Right renal cortex interstitium (tissue), 3 donors: ENCODE data around the gene HOXB9. TPM values are rescaled to one million over a fixed set of nuclear protein-coding genes. Genes with fewer than 3 reads are reported as not detected.

Source experiments
- DNase-seq, 3 donors: peaks; one replicate each; pipeline ENCODE4 v3.0.0-alpha.2; 2013; ENCODE audit warnings: low read depth in 3 of 3, low spot score in 2 of 3
- polyA plus RNA-seq, 3 donors: library from polyadenylated mRNA; unstranded; fragments of 120-200 nt; gene quantifications; one replicate each; pipeline ENCODE4 v1.2.1, GENCODE V29; 2013; ENCODE audit not compliant: insufficient read length in 3 of 3

The HOXB9 gene
- polyA plus RNA-seq, 3 donors, result 51.5 to 70.6 (median 68.4) TPM

DNA sequence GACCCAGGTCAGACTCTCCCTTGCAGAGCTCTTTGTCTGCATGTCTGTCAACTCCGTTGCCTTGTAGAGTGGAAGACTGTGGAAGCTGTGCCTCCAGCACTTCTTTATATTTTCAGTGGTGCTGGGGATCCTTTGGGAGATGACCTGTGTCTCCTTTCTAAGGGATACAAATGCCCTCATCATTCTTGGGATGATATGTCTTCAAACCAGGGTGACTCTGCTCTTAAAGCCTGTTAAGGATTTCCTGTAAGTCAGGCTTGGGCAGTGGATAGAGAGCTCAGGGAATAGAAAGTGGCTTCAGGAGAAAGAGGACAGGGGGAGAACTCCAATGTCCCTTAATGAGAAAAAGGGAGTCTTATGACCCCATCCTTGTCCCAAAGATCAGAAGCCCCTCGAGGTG lies 37.6 kb downstream of the HOXB9 start:
- DNase-seq, result no peak

DNA sequence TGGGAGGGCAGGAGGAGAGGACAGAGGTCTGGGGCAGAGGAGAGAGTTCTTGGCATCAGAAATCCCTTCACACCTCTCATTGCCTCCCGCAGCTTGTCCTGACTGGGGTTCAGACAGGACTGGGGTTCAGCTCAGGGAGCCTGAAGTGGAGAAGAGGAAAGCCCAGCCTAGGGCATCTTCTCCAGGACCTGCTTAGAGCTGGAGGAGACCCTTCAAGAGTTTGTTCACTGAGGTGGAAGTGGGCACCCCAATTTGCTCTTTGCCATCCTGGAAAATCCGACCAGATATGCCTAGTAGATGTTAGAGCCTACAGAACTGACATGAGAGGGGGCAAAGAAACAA lies 38.1 kb downstream of the HOXB9 start:
- DNase-seq, result no peak

- DNase-seq, result no peak
These were observed 38.7 kb downstream of the HOXB9 start for GRCh38 chr17:48587276-48588073.

GRCh38 chr17:48586355-48587258 lies 39.6 kb downstream of the HOXB9 start:
- DNase-seq, result no peak

GRCh38 chr17:48584223-48584741 lies 41.9 kb downstream of the HOXB9 start:
- no peak for DNase-seq

GRCh38 chr17:48583708-48584222 lies 42.4 kb downstream of the HOXB9 start:
- no peak for DNase-seq

DNA sequence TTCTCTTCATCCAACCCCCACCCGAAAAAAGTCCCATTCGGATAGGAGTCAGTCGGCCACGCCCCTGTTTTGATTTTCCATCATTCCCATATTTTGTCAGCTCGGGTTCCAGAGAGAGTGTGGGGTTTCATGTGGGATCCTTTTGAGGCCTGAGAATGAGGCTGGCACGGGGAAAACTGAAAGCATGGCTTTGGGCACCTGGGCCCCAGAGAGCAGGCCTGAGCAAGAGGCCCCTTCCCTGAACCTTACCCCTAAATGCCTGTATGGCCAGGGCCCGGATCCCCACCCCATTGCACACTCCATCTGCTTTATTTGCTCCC lies 43.4 kb downstream of the HOXB9 start:
- DNase-seq, result no peak

- no peak for DNase-seq
These were observed 46.2 kb downstream of the HOXB9 start for GRCh38 chr17:48579760-48580554.

DNA sequence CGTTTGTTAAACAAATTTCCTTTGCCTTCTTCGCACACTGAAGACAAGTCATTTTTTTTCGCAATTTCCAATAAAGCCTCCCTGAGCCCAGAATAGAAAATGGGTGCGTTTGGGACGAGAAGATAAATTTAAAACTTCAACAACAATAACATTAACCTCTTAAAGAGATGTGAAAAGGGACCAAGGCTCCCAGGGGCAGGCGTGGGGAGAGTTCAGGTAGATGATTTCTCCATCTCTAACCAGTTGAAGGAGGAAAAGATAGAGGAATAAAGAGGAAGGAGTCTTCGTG lies 46.7 kb downstream of the HOXB9 start:
- DNase-seq, result no peak

- no peak for DNase-seq
These were observed 47.3 kb downstream of the HOXB9 start for GRCh38 chr17:48578616-48579470.

- DNase-seq, result no peak
These were observed 48.1 kb downstream of the HOXB9 start, which contains the start of gene HOXB4 for GRCh38 chr17:48577946-48578615. HOXB4 (minus strand) TSS chr17:48578350; CDS start chr17:48578319, 31 bp downstream.

DNA sequence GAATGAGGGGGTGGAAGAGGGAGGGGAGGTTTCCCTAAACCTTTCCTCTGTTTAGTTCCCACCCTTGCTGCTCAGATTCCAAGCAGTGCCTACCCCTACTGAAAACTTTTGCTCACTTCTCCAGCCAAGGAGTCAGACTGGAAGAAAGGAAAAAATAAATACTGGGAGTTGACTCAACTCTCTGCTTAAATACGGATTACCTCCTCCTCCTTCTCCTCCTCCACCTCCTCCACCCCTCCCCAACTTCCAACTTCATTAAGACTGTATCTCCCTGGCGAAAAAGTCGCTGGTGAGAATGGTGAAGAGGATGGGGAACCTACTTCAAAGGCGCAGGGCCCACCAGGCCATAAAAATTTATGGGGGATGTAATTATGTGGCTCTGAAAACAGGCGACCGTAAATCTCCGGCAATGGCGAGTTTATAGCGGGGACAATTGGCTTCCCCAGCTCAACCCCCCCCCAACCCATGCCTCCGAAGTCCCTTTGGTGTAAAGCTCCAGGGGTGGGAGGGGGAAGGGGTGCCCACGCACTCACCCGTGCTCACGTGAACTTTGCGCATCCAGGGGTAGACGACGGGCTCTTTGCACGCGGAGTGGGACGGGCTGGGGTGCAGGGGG lies 48.7 kb downstream of the HOXB9 start:
- DNase-seq, result peak in 2 of 3 donors; percentile 90 to 92

- no peak for DNase-seq
These were observed 49.5 kb downstream of the HOXB9 start for GRCh38 chr17:48576479-48577309.

- DNase-seq, result no peak
These were observed 50.3 kb downstream of the HOXB9 start for GRCh38 chr17:48575673-48576478.

- DNase-seq, result no peak
These were observed 51.0 kb downstream of the HOXB9 start for GRCh38 chr17:48575066-48575582.

DNA sequence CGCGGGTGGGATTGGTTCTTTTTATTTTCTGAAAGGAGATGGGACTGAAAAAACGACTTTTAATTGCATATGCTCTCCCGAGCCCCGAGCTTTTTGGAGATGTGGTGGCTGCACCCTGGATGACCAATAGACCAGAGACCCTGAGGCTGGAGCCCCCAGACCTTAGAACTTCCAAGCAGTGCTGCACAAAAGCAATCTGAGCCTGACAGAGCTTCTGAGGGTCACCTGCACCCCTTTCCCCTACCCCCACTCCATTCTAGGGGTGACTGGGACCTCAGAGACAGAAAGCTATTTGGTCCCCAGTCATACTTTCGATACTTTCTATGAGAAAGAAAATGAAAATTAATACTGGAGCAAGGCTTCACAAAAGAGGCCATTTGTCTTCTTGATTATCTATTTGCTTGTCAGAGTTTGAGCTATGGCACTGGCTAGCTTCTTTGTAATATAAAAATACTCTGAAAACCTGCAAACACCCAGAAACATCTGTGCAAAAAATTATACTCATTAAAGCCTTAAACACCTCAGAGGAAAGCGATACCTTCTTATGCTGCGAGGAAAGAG lies 51.6 kb downstream of the HOXB9 start:
- no peak for DNase-seq
